Hepatic stellate cell (primary cell): ENCODE results near the gene TRAF3.
"Not testable (repeated sequence)": the region's sequence is repeated elsewhere in the genome, so short reads cannot be mapped to it uniquely, and the experiment has no call there.

Experiments used
- DNase-seq: peaks from one replicate; pipeline ENCODE4 v3.0.0; 2011; ENCODE audit warnings: low spot score

The TRAF3 gene

DNA sequence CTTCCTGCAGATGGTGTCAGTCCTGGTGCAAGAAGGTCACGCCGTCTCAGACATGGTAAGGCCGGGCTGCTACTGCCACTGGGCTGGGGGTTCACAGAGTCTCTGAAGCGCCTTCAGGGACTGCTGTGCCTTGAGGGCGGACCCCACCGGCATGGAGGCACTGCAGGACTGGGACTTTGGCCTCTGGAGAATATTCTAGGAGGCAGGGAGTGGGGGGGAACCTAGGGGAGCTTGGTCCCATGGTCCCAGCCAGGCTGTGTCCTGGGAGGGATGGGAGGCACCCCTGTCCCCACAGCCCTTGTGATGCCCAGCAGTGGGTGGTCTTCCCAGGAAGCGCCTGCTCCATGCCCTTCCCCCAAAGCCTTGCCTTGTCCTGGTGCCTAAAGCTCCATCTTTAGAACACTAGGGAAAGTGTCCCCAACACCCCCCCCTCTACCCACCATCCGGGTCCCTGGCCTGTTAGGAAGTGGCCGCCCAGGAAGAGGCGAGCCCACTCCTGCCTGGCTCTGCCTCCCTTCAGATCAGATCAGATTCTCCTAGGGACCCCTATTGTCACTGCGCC is 146.8 kb downstream of the TRAF3 start:
- DNase-seq: no peak

GRCh38 chr14:102924632-102925588 is 147.7 kb downstream of the TRAF3 start:
- no peak for DNase-seq

DNA sequence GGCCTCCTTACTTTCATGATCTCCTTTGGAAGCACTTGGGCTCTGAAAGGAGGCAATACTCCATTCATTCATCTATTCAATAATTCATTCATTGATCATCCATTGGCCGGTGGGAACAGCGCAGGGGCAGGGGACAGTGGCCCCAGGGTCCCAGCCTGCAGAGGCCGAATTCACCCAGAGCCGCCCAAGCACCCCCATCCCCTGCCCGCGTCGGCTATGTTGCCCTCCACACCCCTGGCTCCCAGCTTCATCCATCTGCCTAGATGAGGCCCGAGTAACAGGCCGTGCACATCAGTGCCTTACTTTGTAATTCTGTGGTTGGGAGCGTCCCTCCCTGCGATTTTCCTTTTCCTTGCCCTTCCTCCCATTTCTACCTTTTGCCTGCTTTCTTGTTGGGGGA is 148.4 kb downstream of the TRAF3 start:
- DNase-seq: no peak

- DNase-seq: no peak
Observed at GRCh38 chr14:102926104-102926503, 148.9 kb downstream of the TRAF3 start.

DNA sequence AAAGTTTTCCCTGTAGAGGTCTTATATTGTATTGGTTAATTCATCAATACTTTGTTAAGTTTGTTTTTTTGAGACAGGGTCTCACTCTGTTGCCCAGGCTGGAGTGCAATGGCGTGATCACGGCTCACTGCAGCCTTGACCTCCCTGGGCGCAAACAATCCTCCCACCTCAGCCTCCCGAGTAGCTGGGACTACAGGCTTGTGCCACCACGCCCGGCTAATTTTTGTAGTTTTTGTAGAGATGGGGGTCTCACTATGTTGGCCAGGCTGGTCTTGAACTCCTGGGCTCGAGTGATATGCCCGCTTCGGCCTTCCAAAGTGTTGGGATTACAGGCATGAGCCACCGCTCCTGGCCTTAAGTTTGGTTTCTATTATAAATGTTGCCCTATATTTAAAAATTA is 149.6 kb downstream of the TRAF3 start:
- not testable (repeated sequence) for DNase-seq

GRCh38 chr14:102927346-102927877 is 150.2 kb downstream of the TRAF3 start:
- DNase-seq: no peak

- no peak for DNase-seq
Observed at GRCh38 chr14:102927878-102928411, 150.7 kb downstream of the TRAF3 start.

DNA sequence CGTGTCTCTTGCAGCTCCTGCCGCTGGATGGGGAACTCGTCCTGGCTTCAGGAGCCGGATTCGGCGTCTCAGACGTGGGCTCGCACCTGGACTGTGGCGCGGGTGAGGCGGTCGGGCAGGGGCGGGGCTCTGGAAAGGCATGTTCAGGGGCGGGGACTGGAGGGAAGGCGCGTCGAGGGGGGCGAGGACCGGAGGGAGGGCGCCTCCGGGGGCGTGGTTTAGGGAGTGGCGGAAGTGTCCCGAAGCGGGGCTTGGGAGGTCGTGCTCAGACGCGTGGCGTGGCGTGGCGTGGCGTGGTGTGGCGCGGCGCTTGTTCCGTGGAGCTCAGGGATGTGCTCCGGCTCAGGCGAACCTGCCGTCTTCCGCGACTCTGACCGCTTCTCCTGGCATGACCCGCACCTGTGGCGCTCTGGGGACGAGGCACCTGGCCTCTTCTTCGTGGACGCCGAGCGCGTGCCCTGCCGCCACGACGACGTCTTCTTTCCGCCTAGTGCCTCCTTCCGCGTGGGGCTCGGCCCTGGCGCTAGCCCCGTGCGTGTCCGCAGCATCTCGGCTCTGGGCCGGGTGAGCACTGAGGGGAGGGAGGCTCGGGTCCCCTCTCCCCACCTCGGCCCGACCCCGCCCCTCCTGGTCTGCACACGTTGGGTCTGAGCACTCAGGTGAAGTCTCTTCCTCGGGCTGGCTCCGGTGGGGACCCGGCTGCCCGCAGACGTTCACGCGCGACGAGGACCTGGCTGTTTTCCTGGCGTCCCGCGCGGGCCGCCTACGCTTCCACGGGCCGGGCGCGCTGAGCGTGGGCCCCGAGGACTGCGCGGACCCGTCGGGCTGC is 151.4 kb downstream of the TRAF3 start:
- DNase-seq: no peak

- DNase-seq: no peak
Observed at GRCh38 chr14:102929241-102930137, 152.2 kb downstream of the TRAF3 start.

- DNase-seq: no peak
Observed at GRCh38 chr14:102930138-102930752, 153.0 kb downstream of the TRAF3 start.

- no peak for DNase-seq
Observed at GRCh38 chr14:102930753-102931579, 153.7 kb downstream of the TRAF3 start.

DNA sequence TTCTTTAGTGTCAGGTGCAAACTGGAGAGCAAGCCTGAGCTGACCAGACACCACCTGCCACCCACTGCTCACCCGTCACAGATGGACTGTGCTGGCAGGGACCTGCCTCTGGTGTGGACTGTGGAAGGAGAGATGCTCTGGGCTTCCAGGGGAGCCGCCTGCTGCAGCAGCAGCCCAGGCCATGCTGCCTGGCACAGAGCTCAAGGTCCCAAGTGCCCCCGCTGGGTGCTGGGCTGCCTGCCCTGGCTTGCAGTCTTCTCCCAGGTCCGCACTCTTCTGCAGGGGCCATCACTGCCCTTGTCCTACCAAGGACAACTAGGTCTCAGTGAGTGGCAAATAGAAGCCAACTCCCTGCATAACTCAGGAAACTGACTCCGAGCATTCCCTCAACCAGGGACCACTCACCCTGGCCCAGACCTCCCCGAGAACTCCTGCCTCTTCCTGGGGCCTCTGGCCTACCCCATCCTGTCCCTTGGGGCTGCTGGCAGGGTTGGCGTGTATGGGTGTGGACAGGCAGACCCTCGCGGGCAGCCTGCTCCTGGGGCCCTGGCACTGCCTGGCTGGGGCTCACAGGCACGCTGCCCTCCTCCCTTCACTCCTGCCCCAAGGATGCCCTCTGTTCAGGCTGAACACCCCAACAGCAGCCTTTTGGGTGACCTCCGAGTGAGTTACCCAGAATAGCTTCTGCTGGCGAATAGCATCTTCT is 154.5 kb downstream of the TRAF3 start:
- no peak for DNase-seq

GRCh38 chr14:102932484-102933248 is 155.4 kb downstream of the TRAF3 start:
- DNase-seq: no peak

GRCh38 chr14:102933618-102934231 is 156.5 kb downstream of the TRAF3 start:
- DNase-seq: no peak

- no peak for DNase-seq
Observed at GRCh38 chr14:102935756-102936155, 158.5 kb downstream of the TRAF3 start.

DNA sequence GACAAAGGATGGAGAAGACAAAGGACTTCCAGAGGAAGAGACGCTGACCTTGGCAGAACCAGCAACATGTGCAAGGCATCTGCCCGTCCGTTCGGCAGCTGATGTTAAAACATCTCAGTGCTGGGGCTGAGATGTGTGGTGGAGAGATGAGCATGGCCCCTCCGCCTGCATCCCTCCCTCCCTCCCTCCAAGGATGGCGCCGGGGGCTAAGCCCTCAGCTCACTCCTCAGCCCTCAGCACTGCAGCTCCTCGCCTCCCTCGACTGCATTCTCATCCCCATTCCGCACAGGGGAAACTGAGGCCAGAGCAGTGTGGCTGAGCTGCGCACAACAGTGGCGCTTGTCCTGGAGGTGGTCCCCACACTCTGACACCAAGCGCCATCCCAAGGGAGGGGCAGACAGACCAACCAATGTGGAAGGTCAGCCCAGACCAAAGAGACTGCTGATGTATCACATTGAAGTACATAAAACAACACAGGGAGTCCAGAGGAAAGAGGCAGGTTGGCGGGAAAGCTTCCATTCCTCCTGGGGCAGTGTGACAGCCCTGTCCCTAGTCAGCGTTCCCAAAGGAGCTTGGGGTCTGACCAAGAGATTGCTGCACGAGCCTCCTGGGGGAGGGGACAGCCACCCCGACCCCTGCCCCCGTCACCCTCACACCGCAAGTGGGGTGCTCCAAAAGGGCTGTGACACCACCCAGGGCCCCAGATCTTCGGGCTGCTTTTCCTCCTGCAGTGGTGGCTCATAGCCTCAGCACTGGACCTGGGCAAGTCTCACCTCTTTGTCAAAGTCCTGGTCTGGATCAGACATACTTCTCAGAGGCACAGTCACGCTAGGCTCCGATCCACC is 160.3 kb downstream of the TRAF3 start:
- DNase-seq: no peak

GRCh38 chr14:102938191-102938590 is 160.9 kb downstream of the TRAF3 start:
- DNase-seq: no peak
